ENCODE measurements around the gene CCT2. TPM values are rescaled to one million over a fixed set of nuclear protein-coding genes. Genes with fewer than 3 reads are reported as not detected.

CCT2 gene
- total RNA-seq, 3 donors from 2014 or later (not counting 1 experiment from before 2014, with no cell fraction given), result 154 to 171 (median 171) TPM

DNA sequence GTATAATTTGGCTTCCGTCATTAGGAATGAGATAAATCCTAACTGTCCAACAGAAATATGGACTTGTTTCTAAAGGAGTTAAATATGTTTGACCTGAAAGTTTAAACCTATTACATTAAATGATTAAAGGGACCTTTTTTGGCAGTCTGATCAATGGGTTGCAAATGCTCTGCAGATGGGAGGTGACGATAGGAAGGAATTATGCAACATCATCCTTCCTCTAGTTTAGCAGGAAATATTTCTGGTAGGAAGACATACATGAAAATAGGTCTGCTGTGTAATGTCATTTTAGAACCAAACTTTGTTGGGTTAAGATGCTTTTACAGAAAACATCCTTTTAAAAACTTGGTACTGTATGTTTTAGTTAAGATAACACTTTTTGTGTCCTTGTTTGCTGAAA lies 22.9 kb downstream of the CCT2 start:
- no peaks in the 10 kb centered on the region for H3K9me3 ChIP-seq (ENCODE audit: control insufficient read depth, insufficient read depth, low read length)
- H3K4me1 ChIP-seq (ENCODE audit: control insufficient read depth, insufficient read depth, low read length), result no peaks in the 10 kb centered on the region
- Mint-ChIP-seq H3K27me3 (ENCODE audit: low read depth in 2 of 2) (peaks cover 0 to 12% of the 10 kb centered on the region in 2 donors), H3K27ac (no peak overlapping the region), H3K4me1 (no peaks in the 10 kb centered on the region), H3K9me3 (no peaks in the 10 kb centered on the region), H3K36me3 (no peaks in the 10 kb centered on the region), H3K4me3 (no peak overlapping the region)
- H3K27ac ChIP-seq (ENCODE audit: low read length), result no peak overlapping the region
- DNase-seq (no peak), ATAC-seq (no peak)
- no peaks in the 10 kb centered on the region for H3K27me3 ChIP-seq (ENCODE audit: control insufficient read depth, insufficient read depth, low read length)
- TF ChIP-seq, protein P1, sequence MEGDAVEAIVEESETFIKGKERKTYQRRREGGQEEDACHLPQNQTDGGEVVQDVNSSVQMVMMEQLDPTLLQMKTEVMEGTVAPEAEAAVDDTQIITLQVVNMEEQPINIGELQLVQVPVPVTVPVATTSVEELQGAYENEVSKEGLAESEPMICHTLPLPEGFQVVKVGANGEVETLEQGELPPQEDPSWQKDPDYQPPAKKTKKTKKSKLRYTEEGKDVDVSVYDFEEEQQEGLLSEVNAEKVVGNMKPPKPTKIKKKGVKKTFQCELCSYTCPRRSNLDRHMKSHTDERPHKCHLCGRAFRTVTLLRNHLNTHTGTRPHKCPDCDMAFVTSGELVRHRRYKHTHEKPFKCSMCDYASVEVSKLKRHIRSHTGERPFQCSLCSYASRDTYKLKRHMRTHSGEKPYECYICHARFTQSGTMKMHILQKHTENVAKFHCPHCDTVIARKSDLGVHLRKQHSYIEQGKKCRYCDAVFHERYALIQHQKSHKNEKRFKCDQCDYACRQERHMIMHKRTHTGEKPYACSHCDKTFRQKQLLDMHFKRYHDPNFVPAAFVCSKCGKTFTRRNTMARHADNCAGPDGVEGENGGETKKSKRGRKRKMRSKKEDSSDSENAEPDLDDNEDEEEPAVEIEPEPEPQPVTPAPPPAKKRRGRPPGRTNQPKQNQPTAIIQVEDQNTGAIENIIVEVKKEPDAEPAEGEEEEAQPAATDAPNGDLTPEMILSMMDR (IDR thresholded peaks at IDR 0.05), result no peak
- intact Hi-C loops (cut with micrococcal nuclease), result no loop called here
- no peak overlapping the region for H3K4me3 ChIP-seq (ENCODE audit: low read length)
- 100% methylated on average over 1 of the region's 2 CpGs for WGBS (ENCODE audit: insufficient coverage)
- H3K36me3 ChIP-seq (ENCODE audit: control insufficient read depth, insufficient read depth, low read length), result no peaks in the 10 kb centered on the region

DNA sequence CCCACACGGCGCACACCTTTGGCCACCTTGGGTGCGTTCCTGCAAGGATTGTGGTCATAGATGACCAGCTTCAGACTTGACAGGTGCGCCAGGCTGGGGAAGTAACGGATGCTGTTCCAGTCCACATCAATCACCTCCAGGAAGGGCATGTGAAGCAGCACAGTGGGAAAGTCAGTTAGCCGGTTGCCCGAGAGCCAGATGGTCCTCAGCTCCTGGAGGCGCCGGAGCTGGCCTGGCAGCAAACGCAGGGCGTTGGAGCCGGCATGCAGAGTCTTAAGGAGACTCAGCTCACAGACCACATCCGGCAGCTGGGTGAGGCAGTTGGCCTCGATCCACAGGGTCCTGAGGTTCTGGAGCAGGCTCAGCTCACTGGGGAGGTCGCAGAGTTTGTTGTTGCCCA lies 24.9 kb downstream of the CCT2 start:
- TF ChIP-seq, protein P1 (IDR thresholded peaks at IDR 0.05), result no peak
- ATAC-seq, result no peak
- Histone ChIP-seq H3K27me3 (ENCODE audit: control insufficient read depth, insufficient read depth, low read length) (no peaks in the 10 kb centered on the region), H3K4me3 (ENCODE audit: low read length) (no peak overlapping the region), H3K27ac (ENCODE audit: low read length) (no peak overlapping the region), H3K36me3 (ENCODE audit: control insufficient read depth, insufficient read depth, low read length) (no peaks in the 10 kb centered on the region), H3K4me1 (ENCODE audit: control insufficient read depth, insufficient read depth, low read length) (no peaks in the 10 kb centered on the region), H3K9me3 (ENCODE audit: control insufficient read depth, insufficient read depth, low read length) (no peaks in the 10 kb centered on the region)
- peaks cover 1 to 12% of the 10 kb centered on the region in 2 donors for H3K27me3 Mint-ChIP-seq (ENCODE audit: low read depth in 2 of 2)
- intact Hi-C loops (cut with micrococcal nuclease), result no loop called here
- DNase-seq, result no peak
- H3K4me3 Mint-ChIP-seq, result no peak overlapping the region
- H3K27ac Mint-ChIP-seq, result no peak overlapping the region
- H3K4me1 Mint-ChIP-seq, result no peaks in the 10 kb centered on the region
- 92% methylated on average over 15 of the region's 15 CpGs for WGBS (ENCODE audit: insufficient coverage)
- no peaks in the 10 kb centered on the region for H3K9me3 Mint-ChIP-seq
- H3K36me3 Mint-ChIP-seq, result no peaks in the 10 kb centered on the region

DNA sequence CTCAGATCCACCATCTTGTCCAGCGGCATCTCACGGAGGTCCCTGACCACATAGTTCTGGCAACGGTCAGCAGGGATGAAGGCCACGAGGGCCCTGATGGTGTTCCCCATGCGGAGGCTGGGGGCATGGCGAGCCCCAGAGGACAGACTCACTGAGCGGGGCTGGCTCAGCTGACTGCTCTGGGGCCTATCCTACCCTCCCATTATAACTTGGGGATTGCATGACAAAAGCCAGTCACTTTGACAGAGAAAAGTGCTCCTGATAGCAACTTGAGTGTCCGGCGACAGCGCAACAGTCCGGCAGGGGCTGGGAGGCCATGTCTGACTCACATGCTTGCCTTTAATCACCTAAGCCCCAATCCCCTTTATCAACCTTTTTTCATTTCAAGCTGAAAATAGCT lies 25.5 kb downstream of the CCT2 start, which contains the start of gene LRRC10:
LRRC10 (minus strand) TSS at position 179 of the 400 bp plus-strand sequence; CDS start at position 110, 69 bp downstream.
- no peaks in the 10 kb centered on the region for H3K27me3 ChIP-seq (ENCODE audit: control insufficient read depth, insufficient read depth, low read length)
- no peaks in the 10 kb centered on the region for H3K36me3 Mint-ChIP-seq
- H3K27me3 Mint-ChIP-seq (ENCODE audit: low read depth in 2 of 2), result peaks cover 7 to 16% of the 10 kb centered on the region in 2 donors
- no peak within 1 kb of the TSS for H3K27ac Mint-ChIP-seq
- no peaks in the 10 kb centered on the region for H3K9me3 ChIP-seq (ENCODE audit: control insufficient read depth, insufficient read depth, low read length)
- H3K4me3 Mint-ChIP-seq, result no peak within 1 kb of the TSS
- TF ChIP-seq, protein P1 (IDR thresholded peaks at IDR 0.05), result no peak
- H3K27ac ChIP-seq (ENCODE audit: low read length), result no peak within 1 kb of the TSS
- no peaks in the 10 kb centered on the region for H3K36me3 ChIP-seq (ENCODE audit: control insufficient read depth, insufficient read depth, low read length)
- no peak within 1 kb of the TSS for H3K4me3 ChIP-seq (ENCODE audit: low read length)
- intact Hi-C loops (cut with micrococcal nuclease), result no loop called here
- DNase-seq, result no peak
- H3K4me1 Mint-ChIP-seq, result no peaks in the 10 kb centered on the region
- WGBS (ENCODE audit: insufficient coverage), result 93% methylated on average over 11 of the region's 11 CpGs
- no peaks in the 10 kb centered on the region for H3K4me1 ChIP-seq (ENCODE audit: control insufficient read depth, insufficient read depth, low read length)
- ATAC-seq, result no peak
- no peaks in the 10 kb centered on the region for H3K9me3 Mint-ChIP-seq

DNA sequence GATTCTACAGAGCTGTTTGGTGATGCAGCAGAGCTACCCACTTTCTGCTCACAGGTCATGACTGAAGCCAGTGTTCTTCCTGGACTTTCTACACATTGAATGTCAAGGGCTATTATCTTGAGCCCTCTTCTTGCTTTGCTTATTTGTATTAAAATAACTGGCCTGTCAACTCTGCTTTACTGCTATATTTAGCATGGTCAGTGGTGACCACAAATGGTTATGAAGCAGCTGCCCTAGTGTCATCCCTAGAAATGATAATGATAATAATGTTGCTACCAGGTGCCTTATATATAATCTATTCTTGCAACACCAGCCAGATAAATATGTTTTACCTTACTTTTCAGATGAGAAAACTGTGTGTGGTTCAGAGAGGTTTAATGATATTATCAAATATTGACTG lies 28.1 kb downstream of the CCT2 start:
- H3K9me3 ChIP-seq (ENCODE audit: control insufficient read depth, insufficient read depth, low read length), result no peaks in the 10 kb centered on the region
- no peak overlapping the region for H3K4me3 Mint-ChIP-seq
- no peaks in the 10 kb centered on the region for H3K4me1 Mint-ChIP-seq
- DNase-seq (no peak), ATAC-seq (no peak)
- no peaks in the 10 kb centered on the region for H3K4me1 ChIP-seq (ENCODE audit: control insufficient read depth, insufficient read depth, low read length)
- no peak overlapping the region for H3K27ac Mint-ChIP-seq
- TF ChIP-seq, protein P1 (IDR thresholded peaks at IDR 0.05), result no peak
- H3K36me3 Mint-ChIP-seq, result no peaks in the 10 kb centered on the region
- no peaks in the 10 kb centered on the region for H3K9me3 Mint-ChIP-seq
- no peak overlapping the region for H3K27ac ChIP-seq (ENCODE audit: low read length)
- no peaks in the 10 kb centered on the region for H3K27me3 ChIP-seq (ENCODE audit: control insufficient read depth, insufficient read depth, low read length)
- intact Hi-C loops (cut with micrococcal nuclease), result no loop called here
- peaks cover 13 to 17% of the 10 kb centered on the region in 2 donors for H3K27me3 Mint-ChIP-seq (ENCODE audit: low read depth in 2 of 2)
- H3K4me3 ChIP-seq (ENCODE audit: low read length), result no peak overlapping the region
- no peaks in the 10 kb centered on the region for H3K36me3 ChIP-seq (ENCODE audit: control insufficient read depth, insufficient read depth, low read length)
